H54 (cell line): ENCODE data around the gene C6orf62.
"Not testable (repeated sequence)": the region's sequence is repeated elsewhere in the genome, so short reads cannot be mapped to it uniquely, and the experiment has no call there.

Experiments used
- DNase-seq: peaks from one replicate; pipeline ENCODE4 v3.0.0; 2011; ENCODE audit warnings: low spot score, mixed read lengths; ENCODE audit not compliant: insufficient read length
- FAIRE-seq: peaks from 3 replicates; lab custom pipeline; 2011; peaks lifted over from hg19 to GRCh38; lab: Jason Lieb, UNC
- POLR2A ChIP-seq: IDR thresholded peaks from 2 replicates; pipeline ENCODE4 v1.6.1; 2011; ENCODE audit warnings: low read depth, mild to moderate bottlenecking, low read length

C6orf62 gene

DNA sequence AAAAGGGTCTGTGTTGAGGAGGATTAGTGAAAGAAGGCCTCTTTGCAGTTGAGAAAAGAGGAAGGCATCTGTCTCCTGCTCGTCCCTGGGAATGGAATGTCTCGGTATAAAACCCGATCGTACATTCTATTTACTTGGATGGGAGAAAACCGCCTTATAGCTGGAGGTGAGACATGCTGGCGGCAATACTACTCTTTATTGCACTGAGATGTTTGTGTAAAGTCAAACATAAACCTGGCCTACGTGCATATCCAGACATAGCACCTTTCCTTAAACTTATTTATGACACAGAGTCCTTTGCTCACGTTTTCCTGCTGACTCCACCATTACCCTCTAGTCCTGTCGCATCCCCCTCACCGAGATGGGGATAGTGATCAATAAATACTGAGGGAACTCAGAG lies 56.7 kb downstream of the C6orf62 start:
- FAIRE-seq = no peak
- TF ChIP-seq POLR2A = no peak
- no peak for DNase-seq

DNA sequence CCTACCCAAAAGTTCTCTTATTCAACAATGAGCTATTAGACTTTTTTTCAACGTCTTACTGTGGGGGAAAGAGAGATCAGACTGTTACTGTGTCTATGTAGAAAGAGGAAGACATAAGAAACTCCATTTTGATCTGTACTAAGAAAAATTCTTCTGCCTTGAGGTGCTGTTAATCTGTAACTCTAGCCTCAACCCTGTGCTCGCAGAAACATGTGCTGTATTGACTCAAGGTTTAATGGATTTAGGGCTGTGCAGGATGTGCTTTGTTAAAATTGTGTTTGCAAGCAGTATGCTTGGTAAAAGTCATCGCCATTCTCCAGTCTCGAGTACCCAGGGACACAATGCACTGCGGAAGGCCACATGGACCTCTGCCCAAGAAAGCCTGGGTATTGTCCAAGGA lies 57.2 kb downstream of the C6orf62 start:
- not testable (repeated sequence) for FAIRE-seq, DNase-seq

DNA sequence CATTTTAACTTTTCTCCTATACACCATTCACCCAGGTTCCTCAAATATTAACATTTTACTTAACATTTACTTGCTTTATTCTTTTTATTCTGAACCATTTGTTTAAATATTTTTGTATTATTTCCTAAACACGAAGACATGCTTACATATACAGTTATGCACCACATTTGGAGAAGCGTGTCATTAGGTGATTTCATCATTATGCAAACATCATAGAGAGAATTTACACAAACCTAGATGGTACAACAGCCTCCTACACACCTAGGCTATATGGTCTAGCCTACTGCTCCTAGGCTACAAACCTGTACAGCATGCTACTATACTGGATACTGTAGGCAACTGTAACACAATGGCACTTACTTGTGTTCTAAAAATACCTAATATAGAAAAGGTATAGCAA lies 58.8 kb downstream of the C6orf62 start:
- DNase-seq (no peak), FAIRE-seq (peak; percentile 23)
- TF ChIP-seq POLR2A = no peak

DNA sequence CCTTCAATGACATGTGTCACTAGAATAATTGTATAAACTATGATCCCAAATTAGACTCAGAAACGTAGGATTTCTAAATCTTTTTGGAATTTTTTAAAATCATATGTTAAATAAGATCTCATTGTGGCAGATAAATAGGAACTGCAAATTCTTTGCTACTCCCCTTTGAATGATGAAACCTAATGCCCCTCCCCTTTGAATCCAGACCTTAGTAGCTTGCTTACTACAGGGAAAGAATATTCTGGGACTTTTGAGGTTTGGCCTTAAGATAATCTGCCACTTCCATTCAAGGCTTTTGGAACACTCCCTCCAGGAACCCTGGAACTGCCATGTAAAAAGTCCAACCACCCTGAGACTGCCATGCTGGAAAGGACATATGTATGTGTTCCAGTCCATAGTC lies 59.4 kb downstream of the C6orf62 start:
- TF ChIP-seq POLR2A = no peak
- FAIRE-seq (no peak), DNase-seq (no peak)

DNA sequence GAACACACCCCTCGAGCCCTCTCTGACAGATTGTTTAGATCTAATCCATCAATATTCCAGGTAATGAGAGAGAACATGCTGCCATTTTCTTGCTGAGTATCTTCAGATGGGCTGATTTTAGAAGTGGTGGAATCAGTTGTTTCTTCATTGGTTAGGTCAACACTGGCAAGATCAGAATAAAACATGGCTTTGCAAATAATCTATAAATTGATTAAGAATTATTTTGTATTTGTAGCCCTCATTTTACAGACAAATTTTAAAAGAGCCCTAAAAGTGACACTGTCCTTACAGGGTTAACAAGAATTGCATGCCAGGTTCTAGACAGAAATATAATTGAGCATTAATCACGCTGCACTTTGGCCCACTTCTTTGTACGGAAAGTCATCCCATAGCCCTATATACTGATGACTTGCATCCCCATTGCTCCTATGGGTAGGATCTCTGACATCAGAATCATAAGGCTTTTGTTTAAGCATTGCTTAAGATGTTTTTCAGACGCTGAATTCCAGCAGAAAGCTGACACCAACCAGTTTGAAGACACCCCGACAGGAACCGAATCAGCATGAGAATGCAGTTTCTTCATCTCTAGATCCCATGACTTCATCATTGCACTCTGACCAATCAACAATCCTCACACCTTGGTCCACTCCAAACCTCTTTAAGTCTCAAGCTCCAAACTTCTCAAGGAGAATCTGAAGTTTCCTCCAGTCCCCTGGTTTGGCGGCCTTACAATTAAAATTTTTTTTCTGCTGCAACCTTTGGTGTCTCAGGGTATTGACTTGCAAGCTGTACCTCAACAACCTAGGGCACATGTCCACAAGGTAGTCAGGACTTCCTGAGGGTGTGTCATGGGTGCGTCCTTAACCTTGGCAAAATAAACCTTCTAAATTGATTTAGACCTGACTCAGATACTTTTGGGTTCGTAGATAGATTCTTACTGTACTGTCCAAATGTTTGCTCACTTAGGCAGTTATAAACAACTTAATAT lies 60.1 kb downstream of the C6orf62 start:
- no peak for DNase-seq
- no peak for TF ChIP-seq POLR2A
- peak; percentile 61 for FAIRE-seq

DNA sequence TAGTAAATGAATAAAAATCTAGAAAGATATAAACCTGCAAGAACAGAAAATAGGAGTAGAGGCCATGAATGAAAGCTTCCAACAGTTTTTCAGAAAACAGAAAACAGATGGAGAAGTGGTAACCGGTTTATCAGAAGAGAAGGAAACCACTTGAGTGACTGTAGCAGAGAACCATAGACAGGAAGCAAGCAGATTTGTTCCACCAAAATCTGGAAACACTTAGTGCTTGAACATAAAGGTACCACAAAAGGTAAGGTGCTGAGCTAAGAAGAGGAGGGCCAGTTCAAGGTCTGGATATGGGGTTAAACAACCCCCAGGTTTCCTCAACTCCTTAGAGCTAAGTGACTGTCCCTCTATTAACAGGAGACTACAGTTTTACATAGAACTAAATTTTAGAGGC lies 63.7 kb downstream of the C6orf62 start:
- no peak for TF ChIP-seq POLR2A
- no peak for FAIRE-seq

More for the DNA sequence above, 63.7 kb downstream of the C6orf62 start:
- DNase-seq = no peak
